ENCODE results near the gene CDK6. TPM values are rescaled to one million over a fixed set of nuclear protein-coding genes. Genes with fewer than 3 reads are reported as not detected.

Gene CDK6
- total and polyA plus RNA-seq, 9 of the 15 experiments (the other 6 are each of a cell fraction or from before 2014, with no cell fraction given) = 7.6 to 109 (median 44.4) TPM

GRCh38 chr7:92835851-92836488, 403 bp downstream of the CDK6 start (continued):
- TF ChIP-seq, protein P1, sequence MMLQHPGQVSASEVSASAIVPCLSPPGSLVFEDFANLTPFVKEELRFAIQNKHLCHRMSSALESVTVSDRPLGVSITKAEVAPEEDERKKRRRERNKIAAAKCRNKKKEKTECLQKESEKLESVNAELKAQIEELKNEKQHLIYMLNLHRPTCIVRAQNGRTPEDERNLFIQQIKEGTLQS (IDR thresholded peaks at IDR 0.05) = no peak
- TF ChIP-seq, protein P1 (CRISPR knock-in tag; conservative IDR thresholded peaks at IDR 0.05) = peak; percentile 24; the same call in 1 of the 2 replicates
- TF ChIP-seq DDX20 (tag; IDR thresholded peaks at IDR 0.05; ENCODE audit: low read depth) (no peak), STAT6 (CRISPR knock-in tag; IDR thresholded peaks at IDR 0.05) (0 out of 2 replicates have a peak, but pooled peaks have one; percentile 42), POLR2A (conservative IDR thresholded peaks at IDR 0.05) (0 out of 2 replicates have a peak, but pooled peaks have one; percentile 59), NR2C2 (CRISPR knock-in tag; IDR thresholded peaks at IDR 0.05) (0 out of 2 replicates have a peak, but pooled peaks have one; percentile 13), NR2C2 (tag; IDR thresholded peaks at IDR 0.05) (0 out of 2 replicates have a peak, but pooled peaks have one; percentile 19), TBP (optimal IDR thresholded peaks at IDR 0.05; ENCODE audit: low read depth, low read length) (peak; percentile 20), TAF1 (IDR thresholded peaks at IDR 0.05; ENCODE audit: control insufficient read depth, extremely low read depth, insufficient read depth, low read length, severe bottlenecking) (peak; percentile 8), SMARCA4 (IDR thresholded peaks at IDR 0.05) (peak; percentile 55; the same call in 1 of the 2 replicates), CREB1 (IDR thresholded peaks at IDR 0.05) (no peak), CREB1 (CRISPR knock-in tag; IDR thresholded peaks at IDR 0.05) (no peak), HDAC1 (IDR thresholded peaks at IDR 0.05) (peak in 1 of 2 experiments; percentile 3; a peak in 1 of 4 replicates), PHF8 (IDR thresholded peaks at IDR 0.05; ENCODE audit: borderline replicate concordance, low read length) (peak; percentile 25; the same call in 1 of the 2 replicates), ZBED1 (IDR thresholded peaks at IDR 0.05) (no peak), EP400 (IDR thresholded peaks at IDR 0.05) (peak; percentile 71), FOXK1 (CRISPR knock-in tag; IDR thresholded peaks at IDR 0.05; ENCODE audit: borderline replicate concordance) (peak; percentile 83; the same call in 1 of the 2 replicates)
- TF ChIP-seq, protein P2, sequence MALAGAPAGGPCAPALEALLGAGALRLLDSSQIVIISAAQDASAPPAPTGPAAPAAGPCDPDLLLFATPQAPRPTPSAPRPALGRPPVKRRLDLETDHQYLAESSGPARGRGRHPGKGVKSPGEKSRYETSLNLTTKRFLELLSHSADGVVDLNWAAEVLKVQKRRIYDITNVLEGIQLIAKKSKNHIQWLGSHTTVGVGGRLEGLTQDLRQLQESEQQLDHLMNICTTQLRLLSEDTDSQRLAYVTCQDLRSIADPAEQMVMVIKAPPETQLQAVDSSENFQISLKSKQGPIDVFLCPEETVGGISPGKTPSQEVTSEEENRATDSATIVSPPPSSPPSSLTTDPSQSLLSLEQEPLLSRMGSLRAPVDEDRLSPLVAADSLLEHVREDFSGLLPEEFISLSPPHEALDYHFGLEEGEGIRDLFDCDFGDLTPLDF (CRISPR knock-in tag; IDR thresholded peaks at IDR 0.05) = 0 out of 2 replicates have a peak, but pooled peaks have one; percentile 82
- TF ChIP-seq, protein P3, sequence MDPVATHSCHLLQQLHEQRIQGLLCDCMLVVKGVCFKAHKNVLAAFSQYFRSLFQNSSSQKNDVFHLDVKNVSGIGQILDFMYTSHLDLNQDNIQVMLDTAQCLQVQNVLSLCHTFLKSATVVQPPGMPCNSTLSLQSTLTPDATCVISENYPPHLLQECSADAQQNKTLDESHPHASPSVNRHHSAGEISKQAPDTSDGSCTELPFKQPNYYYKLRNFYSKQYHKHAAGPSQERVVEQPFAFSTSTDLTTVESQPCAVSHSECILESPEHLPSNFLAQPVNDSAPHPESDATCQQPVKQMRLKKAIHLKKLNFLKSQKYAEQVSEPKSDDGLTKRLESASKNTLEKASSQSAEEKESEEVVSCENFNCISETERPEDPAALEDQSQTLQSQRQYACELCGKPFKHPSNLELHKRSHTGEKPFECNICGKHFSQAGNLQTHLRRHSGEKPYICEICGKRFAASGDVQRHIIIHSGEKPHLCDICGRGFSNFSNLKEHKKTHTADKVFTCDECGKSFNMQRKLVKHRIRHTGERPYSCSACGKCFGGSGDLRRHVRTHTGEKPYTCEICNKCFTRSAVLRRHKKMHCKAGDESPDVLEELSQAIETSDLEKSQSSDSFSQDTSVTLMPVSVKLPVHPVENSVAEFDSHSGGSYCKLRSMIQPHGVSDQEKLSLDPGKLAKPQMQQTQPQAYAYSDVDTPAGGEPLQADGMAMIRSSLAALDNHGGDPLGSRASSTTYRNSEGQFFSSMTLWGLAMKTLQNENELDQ (CRISPR knock-in tag; IDR thresholded peaks at IDR 0.05; ENCODE audit: borderline replicate concordance) = peak; percentile 42; the same call in 1 of the 2 replicates

All from K562 (cell line).